Chondrocyte (in vitro differentiated cells): ENCODE measurements around the gene BSG. TPM values are rescaled to one million over a fixed set of nuclear protein-coding genes. Genes with fewer than 3 reads are reported as not detected.
"Not testable (repeated sequence)": the region's sequence is repeated elsewhere in the genome, so short reads cannot be mapped to it uniquely, and the experiment has no call there.

Source experiments
- DNase-seq: peaks from one replicate; pipeline ENCODE4 v3.0.0; 2021; ENCODE audit warnings: mixed read lengths, low spot score
- H3K27ac Mint-ChIP-seq: one replicate; pipeline ENCODE4 v1.8.0; 2021; ENCODE audit warnings: mild to moderate bottlenecking, moderate library complexity, mixed read lengths; ENCODE audit not compliant: unreplicated experiment
- H3K27me3 Mint-ChIP-seq: 2 replicates; pipeline ENCODE4 v1.8.0; 2021; ENCODE audit warnings: low read depth, mixed read lengths
- H3K36me3 Mint-ChIP-seq: 2 replicates; pipeline ENCODE4 v1.8.0; 2021; ENCODE audit warnings: low read depth, mixed read lengths
- H3K4me1 Mint-ChIP-seq: 2 replicates; pipeline ENCODE4 v1.8.0; 2021; ENCODE audit warnings: low read depth, mild to moderate bottlenecking, mixed read lengths
- H3K4me3 Mint-ChIP-seq: one replicate; pipeline ENCODE4 v1.8.0; 2021; ENCODE audit warnings: mild to moderate bottlenecking, moderate library complexity, mixed read lengths; ENCODE audit not compliant: unreplicated experiment
- H3K9me3 Mint-ChIP-seq: 2 replicates; pipeline ENCODE4 v1.8.0; 2021; ENCODE audit warnings: low read depth, mixed read lengths
- total RNA-seq: library from RNA; stranded (reverse); gene quantifications from 3 replicates; pipeline ENCODE4 v1.2.1, GENCODE V29; 2021
- TF ChIP-seq, protein P1 (sequence below): fragments of 200-600 bp; sonication (generic); IDR thresholded peaks from 2 replicates; pipeline ENCODE4 v1.5.0; 2021; ENCODE audit warnings: antibody characterized with exemption, mild to moderate bottlenecking, moderate library complexity

Gene BSG
- total RNA-seq, 1 donor from 2014 or later: 440 TPM

DNA sequence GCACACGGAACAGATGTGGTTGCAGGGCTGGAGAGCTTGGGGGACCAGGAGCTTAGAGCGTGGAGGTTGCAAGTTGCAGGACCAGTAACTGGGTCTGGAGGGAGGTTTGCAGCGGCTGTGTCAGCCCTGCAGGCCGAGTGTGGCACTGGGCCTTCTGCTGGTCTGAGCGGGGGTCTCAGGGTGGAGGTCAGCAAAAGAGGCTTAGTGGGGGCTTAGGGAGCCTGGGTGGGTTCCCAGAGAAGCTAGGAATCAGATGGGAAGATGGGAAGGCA lies 11.5 kb downstream of the BSG start:
- H3K27me3 Mint-ChIP-seq: no peaks in the 10 kb centered on the region
- no peaks in the 10 kb centered on the region for H3K36me3 Mint-ChIP-seq
- H3K4me3 Mint-ChIP-seq: no peak overlapping the region
- TF ChIP-seq, protein P1, sequence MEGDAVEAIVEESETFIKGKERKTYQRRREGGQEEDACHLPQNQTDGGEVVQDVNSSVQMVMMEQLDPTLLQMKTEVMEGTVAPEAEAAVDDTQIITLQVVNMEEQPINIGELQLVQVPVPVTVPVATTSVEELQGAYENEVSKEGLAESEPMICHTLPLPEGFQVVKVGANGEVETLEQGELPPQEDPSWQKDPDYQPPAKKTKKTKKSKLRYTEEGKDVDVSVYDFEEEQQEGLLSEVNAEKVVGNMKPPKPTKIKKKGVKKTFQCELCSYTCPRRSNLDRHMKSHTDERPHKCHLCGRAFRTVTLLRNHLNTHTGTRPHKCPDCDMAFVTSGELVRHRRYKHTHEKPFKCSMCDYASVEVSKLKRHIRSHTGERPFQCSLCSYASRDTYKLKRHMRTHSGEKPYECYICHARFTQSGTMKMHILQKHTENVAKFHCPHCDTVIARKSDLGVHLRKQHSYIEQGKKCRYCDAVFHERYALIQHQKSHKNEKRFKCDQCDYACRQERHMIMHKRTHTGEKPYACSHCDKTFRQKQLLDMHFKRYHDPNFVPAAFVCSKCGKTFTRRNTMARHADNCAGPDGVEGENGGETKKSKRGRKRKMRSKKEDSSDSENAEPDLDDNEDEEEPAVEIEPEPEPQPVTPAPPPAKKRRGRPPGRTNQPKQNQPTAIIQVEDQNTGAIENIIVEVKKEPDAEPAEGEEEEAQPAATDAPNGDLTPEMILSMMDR: no peak
- DNase-seq: no peak
- H3K4me1 Mint-ChIP-seq: peaks cover 5% of the 10 kb centered on the region
- no peaks in the 10 kb centered on the region for H3K9me3 Mint-ChIP-seq
- H3K27ac Mint-ChIP-seq: peak overlapping the region; percentile 59

DNA sequence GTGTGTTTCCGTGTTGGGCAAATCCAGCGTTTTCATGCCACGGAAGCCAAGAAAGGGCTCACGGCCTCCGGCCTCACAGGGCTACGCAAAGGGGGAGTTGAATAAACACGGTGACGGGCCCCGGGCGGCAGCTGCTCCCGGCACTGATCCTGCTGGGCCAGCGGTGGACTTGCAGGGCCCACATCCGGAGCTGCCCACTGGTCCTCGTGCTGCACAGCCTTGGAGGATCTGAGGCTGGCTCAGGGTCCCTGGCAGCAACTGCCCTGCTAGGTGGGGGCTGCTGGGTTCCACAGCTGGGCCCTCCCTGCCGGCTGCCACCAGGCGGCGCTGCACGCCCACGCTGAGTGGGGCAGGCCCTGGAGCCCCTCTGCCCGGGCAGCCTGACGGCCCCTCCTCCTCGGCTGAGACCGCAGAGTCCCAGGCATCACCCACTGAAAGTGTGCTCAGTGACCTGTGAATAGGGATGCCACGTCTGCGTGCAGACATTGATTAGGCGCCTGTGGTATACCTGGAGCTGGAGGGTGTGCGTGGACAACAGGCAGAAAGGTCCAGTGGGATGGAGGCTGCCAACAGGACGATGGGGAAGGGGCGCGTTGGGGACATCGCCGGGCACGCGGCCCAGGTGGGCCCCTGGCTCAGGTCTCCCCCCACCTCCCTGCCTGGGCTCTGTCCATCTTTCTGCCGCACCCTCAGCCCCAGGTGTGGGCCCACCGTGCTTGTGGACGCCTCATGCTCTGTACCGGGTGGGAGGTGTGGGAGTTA lies 12.0 kb downstream of the BSG start:
- H3K27me3 Mint-ChIP-seq: no peaks in the 10 kb centered on the region
- DNase-seq: peak; percentile 82
- no peaks in the 10 kb centered on the region for H3K36me3 Mint-ChIP-seq
- TF ChIP-seq, protein P1: peak; percentile 88
- H3K4me1 Mint-ChIP-seq: peaks cover 7% of the 10 kb centered on the region
- no peak overlapping the region for H3K4me3 Mint-ChIP-seq
- no peak overlapping the region for H3K27ac Mint-ChIP-seq
- H3K9me3 Mint-ChIP-seq: no peaks in the 10 kb centered on the region

DNA sequence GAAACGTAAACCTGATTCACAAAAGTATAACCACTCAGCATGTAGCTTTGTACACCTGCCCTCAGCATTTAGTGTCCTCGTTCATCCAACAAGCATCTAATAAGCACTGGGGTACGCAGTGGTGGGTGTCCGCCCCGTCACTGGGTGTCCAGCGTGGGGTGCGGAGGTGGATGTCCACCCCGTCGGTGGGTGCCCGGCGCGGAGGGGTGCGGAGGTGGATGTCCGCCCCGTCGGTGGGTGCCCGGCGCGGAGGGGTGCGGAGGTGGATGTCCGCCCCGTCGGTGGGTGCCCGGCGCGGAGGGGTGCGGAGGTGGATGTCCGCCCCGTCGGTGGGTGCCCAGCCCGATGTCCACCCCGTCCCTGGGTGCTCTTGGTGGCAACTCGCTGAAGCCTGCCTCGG lies 12.8 kb downstream of the BSG start:
- H3K27me3 Mint-ChIP-seq, H3K4me1 Mint-ChIP-seq, DNase-seq, H3K4me3 Mint-ChIP-seq, H3K27ac Mint-ChIP-seq, H3K36me3 Mint-ChIP-seq, H3K9me3 Mint-ChIP-seq: not testable (repeated sequence)

DNA sequence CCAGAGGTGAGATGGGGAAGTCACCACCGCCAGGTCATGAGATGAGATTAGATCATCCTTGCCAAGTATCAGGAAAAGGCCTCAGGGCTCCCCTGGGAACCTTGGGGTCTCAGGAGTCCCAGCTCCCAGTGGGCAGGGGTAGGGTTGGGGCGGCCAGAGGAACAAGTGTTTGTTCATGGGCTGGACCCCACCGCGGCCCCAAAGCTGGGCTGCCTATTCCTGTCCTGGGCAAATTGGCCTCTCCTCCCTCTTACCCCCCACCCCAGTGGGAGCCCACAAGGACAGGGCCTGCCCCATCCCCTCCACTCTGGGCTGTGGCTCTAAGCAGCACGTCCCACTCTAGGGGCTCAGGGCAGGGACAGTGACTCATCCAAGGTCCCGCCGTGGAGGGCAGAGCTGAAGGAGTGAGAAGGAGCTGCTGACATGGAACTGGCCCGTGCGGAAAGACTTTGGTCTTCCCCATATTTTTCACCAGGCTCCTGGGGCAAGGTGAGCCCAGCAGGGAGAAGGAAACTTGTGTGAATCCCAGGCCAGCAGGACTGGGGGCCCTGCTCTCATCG lies 13.2 kb downstream of the BSG start:
- no peaks in the 10 kb centered on the region for H3K9me3 Mint-ChIP-seq
- H3K27ac Mint-ChIP-seq: no peak overlapping the region
- H3K36me3 Mint-ChIP-seq: no peaks in the 10 kb centered on the region
- H3K4me3 Mint-ChIP-seq: no peak overlapping the region
- H3K27me3 Mint-ChIP-seq: peaks cover 2% of the 10 kb centered on the region
- H3K4me1 Mint-ChIP-seq: peaks cover 9% of the 10 kb centered on the region
- TF ChIP-seq, protein P1: no peak
- no peak for DNase-seq

DNA sequence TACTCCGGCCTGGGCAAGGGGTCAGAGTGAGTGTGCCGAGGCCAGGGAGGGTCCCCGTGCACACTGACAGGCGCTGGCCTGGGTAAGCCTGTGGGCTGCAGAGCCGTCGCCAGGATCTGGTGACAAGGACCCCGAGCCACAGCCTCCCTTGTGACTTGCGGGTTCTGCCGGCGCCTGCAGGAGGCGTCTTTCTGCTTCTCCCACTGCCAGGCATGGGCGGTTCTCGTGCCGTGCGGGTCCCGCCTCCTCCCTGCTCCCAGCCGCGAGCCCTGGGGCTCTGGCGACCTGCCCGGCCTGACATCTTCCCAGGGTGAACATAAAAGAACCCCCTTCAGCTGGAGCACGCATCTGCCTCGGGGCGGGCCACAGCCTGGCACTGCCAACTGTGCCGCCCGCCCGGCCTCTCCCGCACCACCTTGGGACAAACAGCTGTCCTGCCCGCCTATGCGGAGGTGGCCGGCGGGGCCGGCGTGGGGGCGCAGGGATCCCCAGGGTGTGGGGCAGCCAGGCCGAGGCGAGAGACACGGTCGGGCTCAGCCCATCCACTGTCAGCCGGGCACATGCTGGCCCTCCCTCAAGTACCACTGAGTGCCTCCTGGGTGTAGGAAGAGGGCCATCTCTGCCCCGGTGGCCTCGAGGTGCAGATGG lies 15.8 kb downstream of the BSG start:
- H3K4me3 Mint-ChIP-seq: no peak overlapping the region
- no peaks in the 10 kb centered on the region for H3K36me3 Mint-ChIP-seq
- H3K27ac Mint-ChIP-seq: peak overlapping the region; percentile 45
- TF ChIP-seq, protein P1: peak; percentile 81
- H3K4me1 Mint-ChIP-seq: peaks cover 14% of the 10 kb centered on the region
- H3K9me3 Mint-ChIP-seq: no peaks in the 10 kb centered on the region
- peaks cover 10% of the 10 kb centered on the region for H3K27me3 Mint-ChIP-seq
- no peak for DNase-seq
